ENCODE data around the gene RETREG1. TPM values are rescaled to one million over a fixed set of nuclear protein-coding genes. Genes with fewer than 3 reads are reported as not detected.
"Not testable (repeated sequence)": the region's sequence is repeated elsewhere in the genome, so short reads cannot be mapped to it uniquely, and the experiment has no call there.

RETREG1 gene
- total and polyA plus RNA-seq, 9 donors = 1.0 to 20.0 (median 4.0) TPM

DNA sequence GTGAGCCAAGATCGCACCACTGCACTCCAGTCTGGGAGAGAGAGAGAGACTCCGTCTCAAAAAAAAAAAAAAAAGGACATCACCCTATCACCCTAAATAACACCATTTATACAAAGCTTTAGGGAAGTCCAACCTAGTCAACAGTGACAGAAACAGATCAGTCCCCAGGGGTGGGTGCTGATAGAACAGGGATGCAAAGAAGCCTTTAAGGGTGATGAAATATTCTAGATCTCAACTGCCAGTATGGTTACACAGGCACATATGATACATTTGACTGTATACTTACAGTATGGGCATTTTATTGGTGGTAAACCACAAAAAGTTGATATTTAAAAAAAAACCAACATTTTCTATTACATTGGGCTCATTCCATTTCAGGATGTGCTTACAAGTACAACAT, 4.8 kb downstream of the RETREG1 start:
- Histone ChIP-seq H3K27me3 (no peaks in the 10 kb centered on the region), H3K36me3 (no peaks in the 10 kb centered on the region), H3K27ac (no peak overlapping the region), H3K4me3 (no peak overlapping the region), H3K4me1 (ENCODE audit: insufficient read depth) (peaks cover 2% of the 10 kb centered on the region), H3K9me3 (no peaks in the 10 kb centered on the region)
- intact Hi-C loops (cut with DNase I) = no loop called here
- no peak for TF ChIP-seq EP300 (IDR thresholded peaks at IDR 0.05)
- TF ChIP-seq, protein P1, sequence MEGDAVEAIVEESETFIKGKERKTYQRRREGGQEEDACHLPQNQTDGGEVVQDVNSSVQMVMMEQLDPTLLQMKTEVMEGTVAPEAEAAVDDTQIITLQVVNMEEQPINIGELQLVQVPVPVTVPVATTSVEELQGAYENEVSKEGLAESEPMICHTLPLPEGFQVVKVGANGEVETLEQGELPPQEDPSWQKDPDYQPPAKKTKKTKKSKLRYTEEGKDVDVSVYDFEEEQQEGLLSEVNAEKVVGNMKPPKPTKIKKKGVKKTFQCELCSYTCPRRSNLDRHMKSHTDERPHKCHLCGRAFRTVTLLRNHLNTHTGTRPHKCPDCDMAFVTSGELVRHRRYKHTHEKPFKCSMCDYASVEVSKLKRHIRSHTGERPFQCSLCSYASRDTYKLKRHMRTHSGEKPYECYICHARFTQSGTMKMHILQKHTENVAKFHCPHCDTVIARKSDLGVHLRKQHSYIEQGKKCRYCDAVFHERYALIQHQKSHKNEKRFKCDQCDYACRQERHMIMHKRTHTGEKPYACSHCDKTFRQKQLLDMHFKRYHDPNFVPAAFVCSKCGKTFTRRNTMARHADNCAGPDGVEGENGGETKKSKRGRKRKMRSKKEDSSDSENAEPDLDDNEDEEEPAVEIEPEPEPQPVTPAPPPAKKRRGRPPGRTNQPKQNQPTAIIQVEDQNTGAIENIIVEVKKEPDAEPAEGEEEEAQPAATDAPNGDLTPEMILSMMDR (IDR thresholded peaks at IDR 0.05) = no peak
- TF ChIP-seq POLR2A (IDR thresholded peaks at IDR 0.05) = no peak
- DNase-seq = no peak
- 90 to 98% (median 92%) methylated on average over 2 of the region's 2 CpGs for WGBS, 3 donors

DNA sequence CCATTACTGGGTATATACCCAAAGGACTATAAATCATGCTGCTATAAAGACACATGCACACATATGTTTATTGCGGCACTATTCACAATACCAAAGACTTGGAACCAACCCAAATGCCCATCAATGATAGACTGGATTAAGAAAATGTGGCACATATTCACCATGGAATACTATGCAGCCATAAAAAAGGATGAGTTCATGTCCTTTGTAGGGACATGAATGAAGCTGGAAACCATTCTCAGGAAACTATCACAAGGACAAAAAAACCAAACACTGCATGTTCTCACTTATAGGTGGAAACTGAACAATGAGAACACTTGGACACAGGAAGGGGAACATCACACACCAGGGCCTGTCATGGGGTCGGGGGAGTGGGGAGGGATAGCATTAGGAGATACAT, 5.9 kb downstream of the RETREG1 start:
- H3K9me3 ChIP-seq; DNase-seq; H3K27me3 ChIP-seq; H3K36me3 ChIP-seq; intact Hi-C loops (cut with DNase I); H3K4me3 ChIP-seq; H3K4me1 ChIP-seq (ENCODE audit: insufficient read depth); H3K27ac ChIP-seq: not testable (repeated sequence)
- 87 to 93% (median 88%) methylated on average over 2 of the region's 2 CpGs for WGBS, 3 donors

DNA sequence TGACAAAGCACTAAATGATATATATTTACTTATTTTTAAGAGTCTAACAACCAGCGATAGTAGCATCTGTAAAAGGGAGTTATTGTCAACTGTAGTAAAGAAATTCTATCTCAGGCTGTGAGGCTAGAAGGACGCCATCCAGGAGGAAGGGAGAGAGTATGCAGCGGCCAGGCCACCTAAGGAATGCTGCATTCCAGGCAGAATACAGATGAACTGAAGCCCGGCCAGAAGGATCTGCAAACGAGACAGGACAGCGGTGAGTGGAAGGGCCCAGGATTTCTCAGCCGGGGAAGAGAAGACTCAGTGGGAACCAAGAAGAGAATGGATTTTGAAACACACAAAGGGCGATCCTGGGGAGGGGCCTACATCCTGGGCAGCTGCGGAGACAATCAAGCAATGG, 7.4 kb downstream of the RETREG1 start:
- no peaks in the 10 kb centered on the region for H3K9me3 ChIP-seq
- TF ChIP-seq POLR2A (IDR thresholded peaks at IDR 0.05) (no peak), EP300 (IDR thresholded peaks at IDR 0.05) (no peak)
- TF ChIP-seq, protein P1 (IDR thresholded peaks at IDR 0.05) = no peak
- no peaks in the 10 kb centered on the region for H3K27me3 ChIP-seq
- intact Hi-C loops (cut with DNase I) = no loop called here
- DNase-seq = no peak
- no peaks in the 10 kb centered on the region for H3K36me3 ChIP-seq
- H3K27ac ChIP-seq = no peak overlapping the region
- H3K4me3 ChIP-seq = no peak overlapping the region
- 77 to 84% (median 79%) methylated on average over 9 of the region's 9 CpGs for WGBS, 3 donors
- H3K4me1 ChIP-seq (ENCODE audit: insufficient read depth) = no peaks in the 10 kb centered on the region

DNA sequence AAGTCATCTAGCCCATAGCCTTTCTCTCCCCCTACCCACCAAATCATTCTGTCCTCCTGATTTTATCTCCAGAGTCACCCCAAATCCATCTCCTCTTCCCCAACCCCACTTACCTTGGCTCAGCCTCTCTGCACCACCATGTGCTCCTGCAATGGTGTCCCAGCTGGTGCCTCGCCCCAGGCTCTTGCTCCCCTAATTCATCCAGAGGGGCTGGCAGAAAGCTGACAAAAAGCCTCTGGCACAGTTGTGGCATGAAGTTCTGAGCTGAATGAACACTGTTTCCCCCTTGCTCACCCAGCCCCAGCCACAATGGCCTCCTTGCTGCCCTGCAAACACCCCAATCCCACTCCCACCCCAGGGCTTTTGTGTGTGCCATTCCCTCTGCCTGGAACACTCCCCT, 10.2 kb downstream of the RETREG1 start:
- no peak for DNase-seq
- Histone ChIP-seq H3K9me3 (no peaks in the 10 kb centered on the region), H3K4me3 (no peak overlapping the region)

DNA sequence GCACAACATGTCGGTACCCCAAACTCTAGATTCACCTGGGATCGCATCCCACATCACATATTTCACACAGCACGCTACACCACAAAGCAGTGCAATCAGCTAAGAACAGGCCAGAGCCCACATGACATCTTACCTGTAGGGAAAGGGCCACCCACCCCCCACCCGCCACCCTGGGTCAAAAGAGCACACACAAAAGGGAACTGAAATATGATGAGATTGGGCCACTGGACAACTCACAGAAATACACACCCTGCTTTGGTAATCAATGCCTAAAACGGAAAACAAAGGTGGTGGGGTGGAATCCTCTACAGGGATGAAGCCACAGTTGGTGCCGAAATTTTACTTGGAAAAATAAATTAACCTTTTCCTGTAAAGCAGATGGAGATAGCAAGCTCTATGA, 13.1 kb downstream of the RETREG1 start:
- DNase-seq = no peak
- WGBS, 3 donors = 78 to 92% (median 87%) methylated on average over 6 of the region's 6 CpGs
- intact Hi-C loops (cut with DNase I) = no loop called here
- TF ChIP-seq, protein P1 (IDR thresholded peaks at IDR 0.05) = no peak
- no peak for TF ChIP-seq POLR2A (IDR thresholded peaks at IDR 0.05)
- no peak for TF ChIP-seq EP300 (IDR thresholded peaks at IDR 0.05)
- Histone ChIP-seq H3K4me3 (no peak overlapping the region), H3K27me3 (no peaks in the 10 kb centered on the region), H3K9me3 (no peaks in the 10 kb centered on the region), H3K27ac (no peak overlapping the region), H3K36me3 (no peaks in the 10 kb centered on the region), H3K4me1 (ENCODE audit: insufficient read depth) (no peaks in the 10 kb centered on the region)

More for the DNA sequence above, 10.2 kb downstream of the RETREG1 start:
- intact Hi-C loops (cut with DNase I) = no loop called here
- Histone ChIP-seq H3K4me1 (ENCODE audit: insufficient read depth) (no peaks in the 10 kb centered on the region), H3K27ac (no peak overlapping the region), H3K27me3 (no peaks in the 10 kb centered on the region), H3K36me3 (no peaks in the 10 kb centered on the region)
- WGBS, 3 donors = 93 to 98% (median 97%) methylated on average over 1 of the region's 1 CpG
- TF ChIP-seq POLR2A (IDR thresholded peaks at IDR 0.05) = no peak
- no peak for TF ChIP-seq EP300 (IDR thresholded peaks at IDR 0.05)
- TF ChIP-seq, protein P1 (IDR thresholded peaks at IDR 0.05) = no peak
